ENCODE measurements around the gene PTPN22. TPM values are rescaled to one million over a fixed set of nuclear protein-coding genes. Genes with fewer than 3 reads are reported as not detected.

The PTPN22 gene
- total RNA-seq, 4 donors from 2014 or later, result 4.0 to 28.1 (median 11.2) TPM

GRCh38 chr1:113777561-113777960, 94.0 kb downstream of the PTPN22 start:
- H3K36me3 ChIP-seq, result peaks cover 0 to 13% (median 5%) of the 10 kb centered on the region in 4 donors
- no peaks in the 10 kb centered on the region for H3K27me3 ChIP-seq
- H3K9me3 ChIP-seq, result no peaks in the 10 kb centered on the region
- TF ChIP-seq POLR2A (IDR thresholded peaks at IDR 0.05) (no peak), EP300 (IDR thresholded peaks at IDR 0.05; ENCODE audit: low read depth) (no peak), POLR2AphosphoS5 (IDR thresholded peaks at IDR 0.05) (no peak), CTCF (IDR thresholded peaks at IDR 0.05) (no peak)
- H3K27ac ChIP-seq, result no peak overlapping the region
- in situ Hi-C loops (cut with MboI; ENCODE audit: low pct_ligation_motif_present in 1 of 4, low pct_unique_long_range_greater_than_20kb in 1 of 4, low sequenced_read_pairs in 3 of 4) (no loop called here), intact Hi-C loops (cut with DNase I; ENCODE audit: low total_unique reads) (no loop called here)
- DNase-seq, result no peak
- H3K4me1 ChIP-seq, result peaks cover 14 to 38% (median 22%) of the 10 kb centered on the region in 4 donors
- 91 to 94% methylated on average over 4 of the region's 4 CpGs for WGBS, 2 donors (ENCODE audit: low coverage in 1 of 2)
- H3K4me3 ChIP-seq, result no peak overlapping the region

GRCh38 chr1:113770031-113770430, 101.5 kb downstream of the PTPN22 start:
- in situ Hi-C loops (cut with MboI; ENCODE audit: low pct_ligation_motif_present in 1 of 4, low pct_unique_long_range_greater_than_20kb in 1 of 4, low sequenced_read_pairs in 3 of 4), result no loop called here

GRCh38 chr1:113769601-113769970, 101.9 kb downstream of the PTPN22 start:
- Histone ChIP-seq H3K4me1 (peaks cover 0 to 20% (median 9%) of the 10 kb centered on the region in 4 donors), H3K4me3 (no peak overlapping the region), H3K27me3 (no peaks in the 10 kb centered on the region), H3K27ac (no peak overlapping the region), H3K9me3 (no peaks in the 10 kb centered on the region), H3K36me3 (peaks cover 0 to 30% (median 7%) of the 10 kb centered on the region in 4 donors)
- TF ChIP-seq EP300 (IDR thresholded peaks at IDR 0.05; ENCODE audit: low read depth) (no peak), POLR2AphosphoS5 (IDR thresholded peaks at IDR 0.05) (no peak), CTCF (IDR thresholded peaks at IDR 0.05) (no peak)
- in situ Hi-C loops (cut with MboI; ENCODE audit: low pct_ligation_motif_present in 1 of 4, low pct_unique_long_range_greater_than_20kb in 1 of 4, low sequenced_read_pairs in 3 of 4) (no loop called here), intact Hi-C loops (cut with DNase I; ENCODE audit: low total_unique reads) (no loop called here)
- DNase-seq, result no peak

More at GRCh38 chr1:113770031-113770430, 101.5 kb downstream of the PTPN22 start:
- Histone ChIP-seq H3K36me3 (peaks cover 0 to 34% (median 7%) of the 10 kb centered on the region in 4 donors), H3K27me3 (no peaks in the 10 kb centered on the region), H3K9me3 (no peaks in the 10 kb centered on the region), H3K4me1 (peaks cover 0 to 20% (median 8%) of the 10 kb centered on the region in 4 donors), H3K4me3 (no peak overlapping the region), H3K27ac (peak overlapping the region in 1 of 4 donors; percentile 4)
- DNase-seq, result no peak
- 71 to 87% methylated on average over 1 of the region's 1 CpG for WGBS, 2 donors (ENCODE audit: low coverage in 1 of 2)
- TF ChIP-seq EP300 (IDR thresholded peaks at IDR 0.05; ENCODE audit: low read depth) (no peak), POLR2A (IDR thresholded peaks at IDR 0.05) (no peak), CTCF (IDR thresholded peaks at IDR 0.05) (no peak), POLR2AphosphoS5 (IDR thresholded peaks at IDR 0.05) (no peak)
- intact Hi-C loops (cut with DNase I; ENCODE audit: low total_unique reads), result no loop called here

- Histone ChIP-seq H3K4me1 (peaks cover 0 to 20% (median 9%) of the 10 kb centered on the region in 4 donors), H3K4me3 (no peak overlapping the region), H3K9me3 (no peaks in the 10 kb centered on the region), H3K27me3 (no peaks in the 10 kb centered on the region), H3K27ac (no peak overlapping the region), H3K36me3 (peaks cover 0 to 29% (median 7%) of the 10 kb centered on the region in 4 donors)
- intact Hi-C loops (cut with DNase I; ENCODE audit: low total_unique reads) (no loop called here), in situ Hi-C loops (cut with MboI; ENCODE audit: low pct_ligation_motif_present in 1 of 4, low pct_unique_long_range_greater_than_20kb in 1 of 4, low sequenced_read_pairs in 3 of 4) (no loop called here)
- TF ChIP-seq EP300 (IDR thresholded peaks at IDR 0.05; ENCODE audit: low read depth), result no peak
- TF ChIP-seq POLR2AphosphoS5 (IDR thresholded peaks at IDR 0.05), result no peak
- no peak for TF ChIP-seq CTCF (IDR thresholded peaks at IDR 0.05)
- DNase-seq, result no peak
- WGBS, 2 donors (ENCODE audit: low coverage in 1 of 2), result 67 to 88% methylated on average over 1 of the region's 1 CpG
Observed at GRCh38 chr1:113768916-113769600, 102.5 kb downstream of the PTPN22 start.
